K562 (cell line): ENCODE results near the gene EFNA5.

ENCODE experiments used
- CHD4 ChIP-seq: fragments of 200-600 bp; sonication (generic); IDR thresholded peaks from 3 replicates; pipeline ENCODE4 v1.6.1; 2012; ENCODE audit warnings: low read depth, mild to moderate bottlenecking, mixed read lengths, low read length, inconsistent platforms; ENCODE audit not compliant: insufficient read depth, insufficient replicate concordance, poor library complexity, severe bottlenecking
- CTCF ChIP-seq, 3 experiments: IDR thresholded peaks in 2 of 3; conservative IDR thresholded peaks in 1 of 3; 2 replicates each; pipeline ENCODE4 v1.5.1; 2011 to 2012; ENCODE audit warnings: low read length in 3 of 3, mild to moderate bottlenecking in 3 of 3, control low read depth in 2 of 3, improper control_type of control experiment in 1 of 3, inconsistent platforms in 1 of 3, low read depth in 1 of 3, mixed read lengths in 1 of 3, moderate library complexity in 1 of 3; ENCODE audit not compliant: insufficient read depth in 2 of 3
- RFX1 ChIP-seq: fragments of 450-650 bp; IDR thresholded peaks from 2 replicates; pipeline ENCODE4 v1.6.1; 2016; ENCODE audit warnings: mild to moderate bottlenecking, moderate library complexity

GRCh38 chr5:107556575-107556974 is 114.2 kb downstream of the EFNA5 start:
- TF ChIP-seq CTCF (IDR thresholded peaks at IDR 0.05 in 2 of 3, conservative IDR thresholded peaks at IDR 0.05 in 1 of 3; ENCODE audit: insufficient read depth in 2 of 3, low read depth in 1 of 3, low read length in 3 of 3) = no peak
- no peak for TF ChIP-seq CHD4
- no peak for TF ChIP-seq RFX1
